Measurements from ENCODE around the gene BCLAF3.

BCLAF3 gene

DNA sequence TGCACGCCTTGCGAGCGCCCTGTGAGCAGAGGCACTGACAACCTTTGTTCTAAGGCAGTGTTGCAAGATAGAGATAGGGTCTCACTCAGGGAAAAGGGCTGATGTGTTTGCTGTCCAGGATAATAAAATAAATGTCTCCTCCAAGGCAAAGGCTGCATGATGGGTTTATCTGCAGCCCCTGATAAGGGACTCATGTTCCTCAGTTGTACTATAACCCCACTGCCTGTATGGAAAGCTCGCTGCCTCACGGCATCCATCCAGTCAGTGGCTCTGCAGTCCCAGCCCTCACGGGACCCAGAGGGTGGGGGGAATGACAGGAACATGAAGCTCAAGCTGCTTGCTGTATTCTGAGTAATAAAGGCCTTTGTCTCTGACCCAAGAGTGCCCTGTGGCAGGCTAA, 22.6 kb downstream of the BCLAF3 start:
- no peak for DNase-seq (ENCODE audit: low read depth in 2 of 2)

DNA sequence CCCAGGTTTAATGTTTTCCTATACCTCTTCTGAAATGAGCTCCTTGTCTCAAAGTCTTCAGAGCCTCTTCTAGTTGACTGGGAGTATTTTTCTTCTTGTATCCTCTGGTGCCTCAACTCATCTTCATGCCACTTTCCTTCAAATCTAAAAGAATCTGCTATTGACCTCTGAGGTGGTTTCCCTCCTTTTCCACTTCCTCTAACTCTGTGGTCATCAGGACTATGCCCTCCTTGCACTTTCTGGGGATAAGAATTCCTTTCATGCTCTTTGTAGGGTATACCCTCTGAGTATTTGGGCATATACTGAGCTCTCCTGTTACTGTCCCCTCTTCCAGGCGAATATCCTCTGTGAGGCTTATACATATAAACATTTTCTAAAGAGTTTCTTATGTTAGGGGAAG, 24.8 kb downstream of the BCLAF3 start:
- no peak for DNase-seq (ENCODE audit: low read depth in 2 of 2)

DNA sequence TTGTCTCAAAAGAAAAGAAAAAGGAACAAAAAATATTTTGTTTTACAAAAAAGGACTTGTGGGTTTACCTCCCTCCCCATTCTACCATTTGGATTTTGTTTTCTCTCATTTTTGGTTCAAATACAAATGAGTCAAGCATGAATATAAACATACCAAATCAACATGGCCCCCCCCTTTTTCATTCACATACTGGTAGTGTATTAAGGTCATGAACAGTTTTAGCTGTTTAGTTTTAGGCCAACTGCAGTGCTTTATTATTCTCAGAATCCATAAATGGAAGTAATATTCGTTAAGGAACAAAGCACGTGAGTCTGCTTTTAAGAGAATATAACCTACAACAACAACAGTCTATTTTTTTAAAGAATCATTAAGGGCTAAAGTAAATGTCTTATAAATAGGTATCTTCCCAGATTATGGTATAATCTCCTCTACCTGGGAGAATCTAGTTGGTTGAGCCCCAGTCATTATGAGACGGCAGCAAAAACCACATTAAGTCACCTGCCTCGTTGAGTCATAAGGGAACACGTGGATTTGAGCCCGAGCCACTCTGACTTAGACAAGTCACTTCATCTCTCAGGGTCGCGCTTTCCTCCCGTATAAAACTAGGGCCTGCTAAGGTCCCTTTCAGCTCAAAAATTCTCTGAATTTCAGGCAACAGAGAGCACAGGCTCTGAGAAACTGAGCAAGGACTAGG, 26.7 kb downstream of the BCLAF3 start:
- peak; percentile 1 to 3 for DNase-seq (ENCODE audit: low read depth in 2 of 2)

DNA sequence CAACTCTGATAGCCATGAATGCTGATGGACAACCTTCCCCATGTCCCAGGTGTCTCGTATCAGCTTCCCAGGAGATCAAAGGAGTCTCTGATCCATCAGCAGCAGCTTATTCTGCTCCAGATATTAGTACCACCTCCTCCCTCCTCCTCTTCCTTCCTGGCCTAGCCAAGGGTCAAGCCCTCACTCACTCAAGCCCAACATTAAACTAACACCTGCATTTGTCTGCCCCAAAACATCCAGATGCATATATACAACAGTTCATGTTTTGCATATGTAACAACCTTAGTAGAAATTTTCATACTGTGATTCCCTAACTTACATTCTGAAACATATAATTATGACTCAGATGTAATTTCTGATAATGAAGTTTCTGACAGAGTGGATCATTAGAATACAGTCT, 29.9 kb downstream of the BCLAF3 start:
- DNase-seq (ENCODE audit: low read depth in 2 of 2): no peak

DNA sequence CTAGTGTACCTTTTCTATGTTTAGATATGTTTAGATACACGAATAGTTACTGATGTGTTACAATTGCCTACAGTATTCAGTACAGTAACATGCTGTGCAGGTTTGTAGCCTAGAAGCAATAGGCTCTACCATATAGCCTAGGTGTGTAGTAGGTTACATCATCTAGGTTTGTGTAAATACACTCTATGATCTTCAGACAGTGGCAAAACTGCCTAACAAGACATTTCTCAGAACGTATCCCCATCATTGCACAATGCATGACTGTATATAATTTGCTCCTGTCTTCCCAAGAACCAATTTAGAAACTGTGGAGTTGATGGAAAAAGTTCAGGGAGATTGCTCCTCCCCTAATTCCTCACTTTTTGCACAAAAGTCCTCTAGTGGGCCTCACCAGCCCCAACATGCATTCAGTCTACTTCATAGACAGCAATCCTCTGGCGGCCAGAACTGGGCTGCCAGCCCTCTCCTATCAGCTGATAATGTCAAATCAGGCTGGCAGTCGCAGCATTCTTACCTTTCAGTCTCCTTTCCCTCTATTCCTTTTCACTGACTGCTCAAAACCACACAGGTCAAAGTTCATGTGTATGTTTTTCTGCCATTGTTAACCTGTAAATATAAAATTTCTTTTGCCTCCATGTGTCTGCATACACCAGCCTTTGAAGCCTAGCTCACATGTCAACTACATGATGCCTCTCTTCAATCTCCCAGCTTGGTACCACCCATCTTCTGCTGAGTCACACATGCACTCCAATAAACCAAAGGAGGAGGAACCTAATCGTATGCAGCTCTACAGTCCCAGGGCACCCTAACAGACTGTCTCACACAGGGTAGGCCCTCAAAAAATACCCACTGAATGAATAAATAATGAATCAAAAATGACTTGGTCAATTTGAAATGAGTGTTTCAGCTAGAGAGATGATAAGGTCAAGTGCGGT, 32.0 kb downstream of the BCLAF3 start:
- no peak for DNase-seq (ENCODE audit: low read depth in 2 of 2)

DNA sequence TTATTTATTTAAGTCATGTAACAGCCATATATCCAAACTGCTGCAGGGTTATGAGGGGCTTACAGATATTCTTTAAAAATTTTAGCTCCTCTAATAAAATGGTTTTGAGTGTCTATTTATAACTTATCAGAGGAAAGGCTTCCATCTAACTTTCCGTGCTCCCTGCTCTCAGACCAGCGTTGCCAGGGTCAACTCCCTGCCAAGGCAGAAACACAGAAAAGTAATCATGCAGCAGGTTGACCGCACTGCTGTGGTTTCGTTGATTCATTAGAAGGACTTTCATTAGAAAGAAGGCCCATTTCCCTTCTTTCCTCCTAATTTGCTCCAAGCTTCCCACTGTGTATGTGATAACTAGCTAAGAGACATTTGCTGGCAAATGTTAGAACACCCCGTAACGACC, 33.9 kb downstream of the BCLAF3 start:
- no peak for DNase-seq (ENCODE audit: low read depth in 2 of 2)

DNA sequence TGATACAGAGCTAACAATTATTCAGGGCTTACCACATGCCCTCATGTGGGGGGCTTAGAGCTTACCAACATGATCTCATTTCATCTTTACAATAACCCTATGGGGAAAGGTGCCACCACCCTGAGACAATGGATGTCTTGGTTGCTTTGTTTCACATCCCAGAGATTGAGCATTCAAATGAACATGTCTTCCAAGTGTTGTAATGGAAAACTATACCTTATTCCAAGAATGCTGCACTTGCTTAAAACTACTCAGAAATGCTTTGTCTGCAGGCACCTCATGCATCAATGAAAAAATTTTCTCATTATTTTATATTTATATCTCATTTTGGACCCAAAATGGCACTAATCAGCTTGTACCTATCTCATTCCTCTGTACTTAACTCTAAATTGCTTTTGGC, 34.6 kb downstream of the BCLAF3 start:
- no peak for DNase-seq (ENCODE audit: low read depth in 2 of 2)

DNA sequence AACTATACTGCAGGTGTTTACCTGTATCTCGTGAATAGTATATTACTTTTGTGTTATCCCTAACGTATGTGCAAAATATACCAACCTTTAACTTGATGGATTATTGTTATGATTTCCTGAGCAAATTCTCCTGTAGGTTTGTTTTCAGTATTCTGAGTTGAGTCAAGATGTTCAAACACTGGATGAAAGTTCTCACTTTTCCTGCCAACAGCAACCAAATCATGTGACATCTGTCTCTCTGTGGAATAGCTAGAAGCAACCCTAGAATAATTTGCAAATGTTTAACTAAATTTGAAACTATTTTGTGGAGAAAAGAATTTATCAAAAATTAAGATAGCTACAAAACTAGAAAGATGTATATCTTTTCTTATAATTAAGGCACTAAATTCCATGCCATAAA, 35.6 kb downstream of the BCLAF3 start:
- no peak for DNase-seq (ENCODE audit: low read depth in 2 of 2)

DNA sequence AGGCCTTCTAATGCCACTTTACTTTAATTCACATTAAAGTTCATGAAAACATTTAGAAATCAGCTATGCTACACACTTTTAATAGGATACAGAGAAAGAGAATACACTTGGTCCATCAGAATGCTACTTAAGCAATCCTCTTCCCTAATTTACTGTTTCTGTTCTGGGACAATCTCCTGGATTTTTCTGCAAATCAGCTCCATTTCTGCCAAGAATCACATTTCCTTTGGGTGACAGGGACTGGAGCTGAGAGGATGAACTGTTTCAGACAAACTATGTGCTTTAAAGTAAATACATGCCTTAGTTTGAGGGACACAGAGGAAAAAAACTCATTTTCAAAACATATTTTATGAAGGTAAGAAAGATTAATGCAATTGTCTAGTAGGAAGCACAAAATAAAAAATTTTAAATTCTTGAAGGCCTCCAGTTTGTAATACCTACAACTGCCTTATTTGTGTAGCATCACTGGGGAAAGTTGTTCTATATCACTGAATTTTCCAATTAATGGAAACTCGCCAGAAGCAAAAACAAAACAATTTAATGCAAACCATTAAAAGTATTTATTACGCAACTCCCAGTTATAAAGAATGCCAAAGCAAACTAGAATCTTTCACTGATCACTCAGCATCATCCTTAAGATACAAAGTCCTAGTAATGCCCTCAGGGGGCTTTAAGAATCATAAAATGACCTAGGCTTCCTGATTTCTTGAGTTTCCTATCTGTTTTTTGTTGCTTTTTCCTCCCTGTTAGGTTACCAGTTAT, 36.3 kb downstream of the BCLAF3 start:
- no peak for DNase-seq (ENCODE audit: low read depth in 2 of 2)

DNA sequence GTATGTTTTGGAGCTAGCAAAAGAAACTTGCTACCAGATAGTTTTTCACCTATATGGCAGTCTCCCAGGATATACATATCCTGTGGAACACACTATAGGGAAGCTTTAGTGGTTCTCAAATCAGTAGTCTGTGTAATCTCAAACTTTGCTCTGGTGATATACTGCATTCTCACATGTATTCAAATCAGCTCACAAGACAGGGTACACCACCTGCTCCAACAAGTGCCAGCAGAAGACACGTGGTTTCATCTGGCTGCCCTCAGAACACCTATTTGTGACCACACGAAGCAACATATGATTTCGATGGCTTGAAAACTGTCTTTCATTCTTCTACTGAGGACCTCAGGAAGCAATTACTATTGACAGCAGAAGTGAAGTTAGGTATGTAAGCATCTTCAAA, 37.7 kb downstream of the BCLAF3 start:
- DNase-seq (ENCODE audit: low read depth in 2 of 2): no peak

DNA sequence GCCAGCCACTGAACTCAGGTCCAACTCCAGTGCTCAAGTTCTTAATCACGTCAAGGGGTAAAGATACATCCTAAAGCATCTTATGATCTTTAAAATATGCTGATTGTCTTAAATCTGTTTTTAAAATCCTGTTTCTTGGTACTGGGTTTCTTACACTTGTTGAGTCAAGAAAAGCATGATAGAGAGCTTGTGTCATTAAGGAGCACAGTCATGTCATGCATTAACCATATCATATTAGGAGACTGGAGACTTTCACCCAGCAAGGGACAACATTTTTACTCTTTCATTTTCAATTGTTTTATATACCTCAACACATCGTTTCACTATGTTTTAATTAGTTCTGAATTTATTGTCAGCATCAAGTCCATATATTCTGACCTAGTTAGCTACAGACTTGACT, 41.5 kb downstream of the BCLAF3 start:
- no peak for DNase-seq (ENCODE audit: low read depth in 2 of 2)

DNA sequence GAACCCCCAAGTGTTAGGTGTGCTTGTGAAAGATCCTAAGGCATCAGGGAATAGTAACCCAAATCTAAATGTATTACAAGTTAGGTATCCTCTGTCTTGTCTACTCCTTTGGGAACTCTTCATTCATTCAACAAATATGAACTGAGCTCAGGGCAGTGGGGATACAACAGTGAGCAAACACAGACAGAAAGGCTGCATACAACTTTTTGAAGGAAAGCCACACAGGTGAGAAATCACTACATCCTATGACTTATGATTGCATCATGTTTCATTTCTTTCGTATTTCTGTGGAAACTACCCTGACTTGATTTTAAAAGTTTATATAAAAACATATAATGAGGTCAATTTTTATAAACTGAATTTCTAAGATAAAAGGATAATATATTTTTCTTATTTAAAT, 43.2 kb downstream of the BCLAF3 start:
- no peak for DNase-seq (ENCODE audit: low read depth in 2 of 2)
